Thyroid gland (tissue), 4 donors: ENCODE data around the gene TAS1R2.

Source experiments
- CTCF ChIP-seq, 6 experiments: fragments of 200-600 bp in 3 of 6; fragments of 450-650 bp in 3 of 6; sonication (generic) in 3 of 6; IDR thresholded peaks; one replicate each; pipeline ENCODE4 v1.5.1; 2016 to 2019; ENCODE audit warnings: antibody characterized with exemption in 6 of 6, mild to moderate bottlenecking in 2 of 6, inconsistent platforms in 1 of 6, moderate library complexity in 1 of 6
- POLR2A ChIP-seq, 2 donors: fragments of 450-650 bp; IDR thresholded peaks; one replicate each; pipeline ENCODE4 v1.6.1; 2017; ENCODE audit warnings: antibody characterized with exemption in 2 of 2, mild to moderate bottlenecking in 2 of 2, moderate library complexity in 1 of 2

GRCh38 chr1:18878538-18879214, 19.2 kb upstream of the TAS1R2 start:
- TF ChIP-seq CTCF (IDR thresholded peaks at IDR 0.05) (no peak), POLR2A (IDR thresholded peaks at IDR 0.05) (no peak)
